CD4-positive, CD25-positive, alpha-beta regulatory T cell (primary cell): Measurements from ENCODE around the gene STX5. TPM values are rescaled to one million over a fixed set of nuclear protein-coding genes. Genes with fewer than 3 reads are reported as not detected.
"Not testable (repeated sequence)": the region's sequence is repeated elsewhere in the genome, so short reads cannot be mapped to it uniquely, and the experiment has no call there.

Experiments used
- ATAC-seq, 2 donors: fragments of 150-1000 bp; cut with Tn5 transposase; one replicate each; pipeline ENCODE4 v1.10.0; 2021; ENCODE audit warnings: low read depth in 2 of 2, moderate number of reproducible peaks in 2 of 2, moderate library complexity in 1 of 2
- DNase-seq, 3 donors: peaks; one replicate each; pipeline versions ENCODE4 v3.0.0 to v3.0.0-alpha.2; 2012 to 2022; ENCODE audit warnings: mixed read lengths in 1 of 3
- H3K27ac ChIP-seq: one replicate; pipeline ENCODE4 v1.7.0; 2013; ENCODE audit warnings: mild to moderate bottlenecking, low read length; ENCODE audit not compliant: insufficient read depth, poor library complexity, severe bottlenecking
- H3K27me3 ChIP-seq: one replicate; pipeline ENCODE4 v1.7.0; 2013; ENCODE audit warnings: low read length; ENCODE audit not compliant: control insufficient read depth, insufficient read depth
- H3K36me3 ChIP-seq: one replicate; pipeline ENCODE4 v1.7.0; 2013; ENCODE audit warnings: mild to moderate bottlenecking, low read length, moderate library complexity; ENCODE audit not compliant: control insufficient read depth, insufficient read depth
- H3K4me1 ChIP-seq: 2 replicates; pipeline ENCODE4 v1.7.0; 2013; ENCODE audit warnings: mild to moderate bottlenecking, low read length; ENCODE audit not compliant: insufficient read depth, control insufficient read depth, poor library complexity, severe bottlenecking
- H3K4me3 ChIP-seq: one replicate; pipeline ENCODE4 v1.7.0; 2013; ENCODE audit warnings: low read depth, mild to moderate bottlenecking, low read length, moderate library complexity
- H3K9me3 ChIP-seq, 2 experiments: 1 replicate in 1 of 2; 2 replicates in 1 of 2; pipeline ENCODE4 v1.7.0; 2013; ENCODE audit warnings: low read length in 2 of 2, mild to moderate bottlenecking in 1 of 2, moderate library complexity in 1 of 2; ENCODE audit not compliant: control insufficient read depth in 2 of 2
- H3K27ac Mint-ChIP-seq, 3 donors: one replicate each; pipeline ENCODE4 v1.8.0; 2020 to 2022; ENCODE audit warnings: mild to moderate bottlenecking in 3 of 3, mixed read lengths in 3 of 3, moderate library complexity in 2 of 3
- H3K27me3 Mint-ChIP-seq: one replicate; pipeline ENCODE4 v1.8.0; 2022; ENCODE audit warnings: mild to moderate bottlenecking, mixed read lengths
- H3K36me3 Mint-ChIP-seq: one replicate; pipeline ENCODE4 v1.8.0; 2020; ENCODE audit warnings: mixed read lengths
- H3K4me1 Mint-ChIP-seq, 4 donors: one replicate each; pipeline ENCODE4 v1.8.0; 2020 to 2022; ENCODE audit warnings: mixed read lengths in 4 of 4, mild to moderate bottlenecking in 1 of 4
- H3K4me3 Mint-ChIP-seq, 4 donors: one replicate each; pipeline ENCODE4 v1.8.0; 2020 to 2022; ENCODE audit warnings: mild to moderate bottlenecking in 4 of 4, mixed read lengths in 4 of 4, moderate library complexity in 3 of 4
- H3K9me3 Mint-ChIP-seq, 7 donors: one replicate each; pipeline ENCODE4 v1.8.0; 2020 to 2022; ENCODE audit warnings: mixed read lengths in 7 of 7, mild to moderate bottlenecking in 3 of 7, moderate library complexity in 2 of 7
- polyA plus RNA-seq, 4 donors: library from polyadenylated mRNA; unstranded; fragments of 300-500 nt; fragmentation: Illumina TruSeq; gene quantifications; one replicate each; pipeline ENCODE4 v1.2.3, GENCODE V29; 2021
- total RNA-seq: library from RNA; stranded (reverse); gene quantifications from one replicate; pipeline ENCODE4 v1.2.3, GENCODE V29; 2022

Gene STX5
- total and polyA plus RNA-seq, 5 donors from 2014 or later = 28.2 to 128 (median 37.4) TPM

DNA sequence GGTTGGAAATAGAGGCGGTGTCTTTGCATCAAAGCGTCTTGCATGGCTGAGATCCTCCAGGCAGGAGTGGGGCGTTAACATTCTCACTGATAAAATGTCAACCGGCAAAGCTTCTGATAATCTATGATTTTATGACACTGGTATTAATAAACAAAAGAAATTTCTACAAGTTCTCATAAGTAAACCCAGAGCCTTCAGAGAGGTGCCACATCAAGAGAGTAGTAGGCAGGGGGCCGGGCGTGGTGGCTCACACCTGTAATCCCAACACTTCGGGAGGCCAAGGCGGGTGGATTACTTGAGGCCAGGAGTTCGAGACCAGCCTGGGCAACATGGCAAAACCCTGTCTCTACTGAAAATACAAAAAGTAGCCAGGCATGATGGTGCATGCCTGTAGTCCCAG is 11.0 kb upstream of the STX5 start:
- not testable (repeated sequence) for DNase-seq, H3K9me3 ChIP-seq, H3K4me3 Mint-ChIP-seq, H3K27me3 Mint-ChIP-seq, H3K36me3 ChIP-seq, H3K9me3 Mint-ChIP-seq, H3K27me3 ChIP-seq, H3K36me3 Mint-ChIP-seq, ATAC-seq, H3K27ac Mint-ChIP-seq
- peak overlapping the region; percentile 85 for H3K4me3 ChIP-seq
- H3K4me1 Mint-ChIP-seq = peaks cover 0 to 15% (median 7%) of the 10 kb centered on the region in 4 donors
- peaks cover 31% of the 10 kb centered on the region for H3K4me1 ChIP-seq
- peak overlapping the region; percentile 99 for H3K27ac ChIP-seq

- Histone ChIP-seq H3K27me3 (no peaks in the 10 kb centered on the region), H3K4me3 (peak overlapping the region; percentile 85), H3K36me3 (no peaks in the 10 kb centered on the region), H3K9me3 (no peaks in the 10 kb centered on the region), H3K4me1 (peaks cover 34% of the 10 kb centered on the region), H3K27ac (peak overlapping the region; percentile 99)
- Mint-ChIP-seq H3K9me3 (no peaks in the 10 kb centered on the region), H3K27ac (no peak overlapping the region), H3K4me3 (no peak overlapping the region), H3K27me3 (peaks cover 6% of the 10 kb centered on the region), H3K4me1 (peaks cover 0 to 20% (median 9%) of the 10 kb centered on the region in 4 donors), H3K36me3 (peaks cover 4% of the 10 kb centered on the region)
- DNase-seq (peak in 2 of 3 donors; percentile 40 to 60), ATAC-seq (no peak)
These were observed 10.4 kb upstream of the STX5 start for GRCh38 chr11:62842171-62842741.

- ATAC-seq (peak; percentile 65 to 66), DNase-seq (peak; percentile 81 to 96 (median 90))
- H3K27ac ChIP-seq = peak overlapping the region; percentile 99
- Mint-ChIP-seq H3K4me3 (no peak overlapping the region), H3K27me3 (peaks cover 6% of the 10 kb centered on the region), H3K36me3 (peaks cover 5% of the 10 kb centered on the region), H3K27ac (no peak overlapping the region), H3K4me1 (peaks cover 0 to 25% (median 9%) of the 10 kb centered on the region in 4 donors), H3K9me3 (no peaks in the 10 kb centered on the region)
- H3K9me3 ChIP-seq = no peaks in the 10 kb centered on the region
- peak overlapping the region; percentile 85 for H3K4me3 ChIP-seq
- no peaks in the 10 kb centered on the region for H3K27me3 ChIP-seq
- no peaks in the 10 kb centered on the region for H3K36me3 ChIP-seq
- H3K4me1 ChIP-seq = peaks cover 34% of the 10 kb centered on the region
These were observed 9.7 kb upstream of the STX5 start for GRCh38 chr11:62841361-62842170.

GRCh38 chr11:62840721-62841360 is 9.0 kb upstream of the STX5 start:
- peak in 1 of 3 donors; percentile 69 for DNase-seq
- H3K9me3 Mint-ChIP-seq = not testable (repeated sequence)

DNA sequence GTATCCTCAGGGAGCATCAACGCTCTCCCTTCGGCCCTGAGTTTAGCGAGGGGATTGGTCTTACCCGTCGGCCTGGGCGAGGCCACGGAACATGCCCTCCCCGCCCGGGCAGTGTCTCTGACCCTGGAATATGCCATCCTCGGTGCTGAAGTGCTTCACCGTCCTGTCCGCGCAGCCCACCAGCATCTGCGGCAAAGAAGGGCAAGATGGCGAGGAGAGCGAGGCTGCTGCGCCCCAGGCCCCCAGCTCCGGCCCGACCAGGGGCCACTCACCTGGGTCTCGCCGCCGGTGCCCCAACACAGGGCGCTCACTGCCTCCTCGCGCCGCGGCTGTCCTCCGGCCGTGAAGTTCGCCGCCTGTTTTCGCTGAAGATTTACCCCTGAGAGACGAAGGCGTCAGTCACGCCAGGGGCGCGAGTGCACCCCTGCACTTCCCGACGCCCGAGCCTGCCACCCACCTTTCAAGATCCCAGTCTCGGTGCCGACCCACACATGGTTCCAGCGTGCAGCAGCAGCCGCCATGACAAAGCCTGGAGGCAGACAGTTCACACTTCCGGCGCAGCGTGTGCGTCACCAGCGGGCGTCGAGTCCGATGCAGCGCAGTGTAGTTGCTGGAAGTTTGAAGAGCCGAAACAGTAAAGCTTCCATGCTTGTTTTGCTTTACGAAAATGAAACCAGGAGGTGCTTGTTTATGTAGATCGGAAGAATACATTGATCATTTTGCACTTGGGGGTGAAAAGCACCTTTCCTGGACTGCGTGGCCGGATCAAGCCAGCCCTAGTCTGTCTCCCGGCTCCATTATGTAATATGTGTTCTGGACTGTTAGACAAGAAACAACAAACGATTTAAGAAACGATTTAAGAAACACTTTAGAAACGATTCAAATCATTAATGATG is 7.4 kb upstream of the STX5 start, which contains the start of gene WDR74:
Gene WDR74 (minus strand): TSS at position 541 of the 896 bp plus-strand sequence. CDS start 20 bp downstream, at position 521.
- no peak within 1 kb of the TSS for H3K27ac Mint-ChIP-seq
- peak within 1 kb of the TSS; percentile 94 for H3K4me3 ChIP-seq
- H3K27me3 Mint-ChIP-seq = peaks cover 6% of the 10 kb centered on the region
- H3K4me3 Mint-ChIP-seq = no peak within 1 kb of the TSS
- peaks cover 0 to 36% (median 12%) of the 10 kb centered on the region in 4 donors for H3K4me1 Mint-ChIP-seq
- peak within 1 kb of the TSS; percentile 99 for H3K27ac ChIP-seq
- ATAC-seq = peak; percentile 50 to 54
- no peaks in the 10 kb centered on the region for H3K9me3 Mint-ChIP-seq
- H3K27me3 ChIP-seq = no peaks in the 10 kb centered on the region
- H3K36me3 ChIP-seq = peaks cover 16% of the 10 kb centered on the region
- H3K36me3 Mint-ChIP-seq = peaks cover 15% of the 10 kb centered on the region
- peaks cover 34% of the 10 kb centered on the region for H3K4me1 ChIP-seq
- no peaks in the 10 kb centered on the region for H3K9me3 ChIP-seq
- DNase-seq = peak; percentile 89 to 98 (median 95)

More at GRCh38 chr11:62840721-62841360, 9.0 kb upstream of the STX5 start:
- H3K4me3 Mint-ChIP-seq, ATAC-seq, H3K27me3 Mint-ChIP-seq, H3K9me3 ChIP-seq, H3K27me3 ChIP-seq, H3K27ac Mint-ChIP-seq, H3K36me3 Mint-ChIP-seq, H3K36me3 ChIP-seq: not testable (repeated sequence)
- peak overlapping the region; percentile 85 for H3K4me3 ChIP-seq
- H3K27ac ChIP-seq = peak overlapping the region; percentile 99
- H3K4me1 Mint-ChIP-seq = peaks cover 0 to 28% (median 9%) of the 10 kb centered on the region in 4 donors
- H3K4me1 ChIP-seq = peaks cover 34% of the 10 kb centered on the region

- Mint-ChIP-seq H3K4me3 (no peak overlapping the region), H3K27ac (peak overlapping the region in 1 of 3 donors; percentile 86)
- no peak for DNase-seq
These were observed 3.5 kb upstream of the STX5 start for GRCh38 chr11:62835336-62835735.

More at GRCh38 chr11:62835336-62835735, 3.5 kb upstream of the STX5 start:
- no peak for ATAC-seq
- Histone ChIP-seq H3K4me1 (peaks cover 37% of the 10 kb centered on the region), H3K4me3 (no peak overlapping the region), H3K36me3 (peaks cover 21% of the 10 kb centered on the region), H3K9me3 (no peaks in the 10 kb centered on the region), H3K27ac (no peak overlapping the region), H3K27me3 (no peaks in the 10 kb centered on the region)
- Mint-ChIP-seq H3K36me3 (peaks cover 15% of the 10 kb centered on the region), H3K27me3 (peaks cover 6% of the 10 kb centered on the region), H3K9me3 (no peaks in the 10 kb centered on the region), H3K4me1 (peaks cover 0 to 62% (median 28%) of the 10 kb centered on the region in 4 donors)
